ENCODE measurements around the gene KL.

KL gene

GRCh38 chr13:32988608-32989289, 27.5 kb upstream of the KL start:
- no peak for TF ChIP-seq CTCF (IDR thresholded peaks at IDR 0.05)

GRCh38 chr13:32989290-32989667, 26.9 kb upstream of the KL start:
- no peaks in the 10 kb centered on the region for H3K4me1 ChIP-seq
- no peak overlapping the region for H2AFZ ChIP-seq
- no peak overlapping the region for H3K27ac ChIP-seq
- H3K9ac ChIP-seq, result no peak overlapping the region
- no peak overlapping the region for H3K4me2 ChIP-seq (ENCODE audit: low read length)
- H3K36me3 ChIP-seq (ENCODE audit: control insufficient read depth, insufficient read depth, low read length), result no peaks in the 10 kb centered on the region
- TF ChIP-seq CTCF (IDR thresholded peaks at IDR 0.05), result no peak
- H3K27me3 ChIP-seq (ENCODE audit: control insufficient read depth, insufficient read depth, low read length), result no peaks in the 10 kb centered on the region
- no peaks in the 10 kb centered on the region for H3K79me2 ChIP-seq
- no peak overlapping the region for H3K4me3 ChIP-seq (ENCODE audit: low read depth, low read length)
- no peaks in the 10 kb centered on the region for H3K9me3 ChIP-seq (ENCODE audit: control insufficient read depth, low read length)

More at GRCh38 chr13:32988608-32989289, 27.5 kb upstream of the KL start:
- Histone ChIP-seq H2AFZ (no peak overlapping the region), H3K79me2 (no peaks in the 10 kb centered on the region), H3K27me3 (ENCODE audit: control insufficient read depth, insufficient read depth, low read length) (no peaks in the 10 kb centered on the region), H3K4me2 (ENCODE audit: low read length) (peak overlapping the region; percentile 19), H3K9me3 (ENCODE audit: control insufficient read depth, low read length) (no peaks in the 10 kb centered on the region), H3K27ac (no peak overlapping the region), H3K9ac (no peak overlapping the region), H3K4me3 (ENCODE audit: low read depth, low read length) (no peak overlapping the region), H3K4me1 (no peaks in the 10 kb centered on the region), H3K36me3 (ENCODE audit: control insufficient read depth, insufficient read depth, low read length) (no peaks in the 10 kb centered on the region)

- Histone ChIP-seq H3K9me3 (ENCODE audit: control insufficient read depth, low read length) (no peaks in the 10 kb centered on the region), H3K36me3 (ENCODE audit: control insufficient read depth, insufficient read depth, low read length) (no peaks in the 10 kb centered on the region), H3K4me1 (no peaks in the 10 kb centered on the region), H2AFZ (no peak overlapping the region), H3K27me3 (ENCODE audit: control insufficient read depth, insufficient read depth, low read length) (no peaks in the 10 kb centered on the region), H3K4me3 (ENCODE audit: low read depth, low read length) (no peak overlapping the region), H3K27ac (no peak overlapping the region), H3K79me2 (no peaks in the 10 kb centered on the region), H3K9ac (no peak overlapping the region), H3K4me2 (ENCODE audit: low read length) (no peak overlapping the region)
- TF ChIP-seq CTCF (IDR thresholded peaks at IDR 0.05), result no peak
Observed at GRCh38 chr13:32989942-32990341, 26.3 kb upstream of the KL start.

- Histone ChIP-seq H3K36me3 (ENCODE audit: control insufficient read depth, insufficient read depth, low read length) (no peaks in the 10 kb centered on the region), H3K4me1 (no peaks in the 10 kb centered on the region), H3K4me3 (ENCODE audit: low read depth, low read length) (no peak overlapping the region), H3K9ac (no peak overlapping the region), H3K4me2 (ENCODE audit: low read length) (no peak overlapping the region), H3K27me3 (ENCODE audit: control insufficient read depth, insufficient read depth, low read length) (no peaks in the 10 kb centered on the region), H3K79me2 (no peaks in the 10 kb centered on the region), H3K27ac (no peak overlapping the region), H2AFZ (no peak overlapping the region), H3K9me3 (ENCODE audit: control insufficient read depth, low read length) (no peaks in the 10 kb centered on the region)
- TF ChIP-seq CTCF (IDR thresholded peaks at IDR 0.05), result no peak
Observed at GRCh38 chr13:32993145-32993544, 23.1 kb upstream of the KL start.

- Histone ChIP-seq H3K27me3 (ENCODE audit: control insufficient read depth, insufficient read depth, low read length) (no peaks in the 10 kb centered on the region), H3K9me3 (ENCODE audit: control insufficient read depth, low read length) (no peaks in the 10 kb centered on the region), H3K4me1 (no peaks in the 10 kb centered on the region), H3K79me2 (no peaks in the 10 kb centered on the region), H3K36me3 (ENCODE audit: control insufficient read depth, insufficient read depth, low read length) (no peaks in the 10 kb centered on the region), H3K9ac (no peak overlapping the region), H3K27ac (no peak overlapping the region), H3K4me3 (ENCODE audit: low read depth, low read length) (no peak overlapping the region), H3K4me2 (ENCODE audit: low read length) (no peak overlapping the region), H2AFZ (no peak overlapping the region)
- TF ChIP-seq CTCF (IDR thresholded peaks at IDR 0.05), result no peak
Observed at GRCh38 chr13:32997399-32997798, 18.8 kb upstream of the KL start.
